OCI-LY7 (cell line): Measurements from ENCODE around the gene GSE1. TPM values are rescaled to one million over a fixed set of nuclear protein-coding genes. Genes with fewer than 3 reads are reported as not detected.
A peak's percentile ranks its signal among the peaks of the same experiment; 100 is the strongest.

Experiments
- BruUV-seq: library from RNA; stranded (reverse); fragments of 400-500 nt; replicated peaks from 2 replicates; lab custom pipeline; 2021; lab: Mats Ljungman, UMichigan
- CTCF ChIA-PET: fragments of 300-600 bp; sonication (Branson Sonifier 250); formaldehyde crosslinking; loops from one replicate; lab custom pipeline; 2022; ENCODE audit warnings: antibody characterized with exemption; ENCODE audit not compliant: unreplicated experiment; lab: Charles Lee
- POLR2A ChIA-PET: fragments of 300-600 bp; sonication (Branson Sonifier 250); formaldehyde crosslinking; loops from one replicate; lab custom pipeline; 2022; ENCODE audit warnings: antibody characterized with exemption; lab: Charles Lee
- DNase-seq: peaks from one replicate; pipeline ENCODE4 v3.0.0-alpha.2; 2015; ENCODE audit warnings: low spot score
- H2AFZ ChIP-seq: fragments of 200-600 bp; sonication (generic), shearing (Covaris generic); 2 replicates; pipeline ENCODE4 v1.6.1; 2014; ENCODE audit warnings: mild to moderate bottlenecking, antibody characterized with exemption, low read length, moderate library complexity
- H3K27ac ChIP-seq: fragments of 200-600 bp; sonication (generic); 2 replicates; pipeline ENCODE4 v1.5.1; 2014; ENCODE audit warnings: mixed run types, low read depth, mild to moderate bottlenecking, moderate library complexity, low read length, inconsistent platforms; ENCODE audit not compliant: poor library complexity, severe bottlenecking
- H3K36me3 ChIP-seq: fragments of 200-600 bp; sonication (generic); 2 replicates; pipeline ENCODE4 v1.6.1; 2014; ENCODE audit warnings: mild to moderate bottlenecking, antibody characterized with exemption, low read length, moderate library complexity, mixed read lengths; ENCODE audit not compliant: insufficient read depth
- H3K4me1 ChIP-seq: fragments of 200-600 bp; sonication (generic); 2 replicates; pipeline ENCODE4 v1.5.1; 2014; ENCODE audit warnings: mild to moderate bottlenecking, low read length; ENCODE audit not compliant: insufficient read depth, poor library complexity, severe bottlenecking
- H3K4me2 ChIP-seq: fragments of 200-600 bp; sonication (generic); 2 replicates; pipeline ENCODE4 v1.6.1; 2014; ENCODE audit warnings: mild to moderate bottlenecking, low read length
- H3K4me3 ChIP-seq: fragments of 200-600 bp; sonication (generic); 2 replicates; pipeline ENCODE4 v1.5.1; 2014; ENCODE audit warnings: mild to moderate bottlenecking, low read depth, low read length; ENCODE audit not compliant: poor library complexity, severe bottlenecking
- H3K79me2 ChIP-seq: fragments of 200-600 bp; sonication (generic); 2 replicates; pipeline ENCODE4 v1.6.1; 2016; ENCODE audit warnings: low read depth, mild to moderate bottlenecking, low read length, moderate library complexity, mixed read lengths; ENCODE audit not compliant: insufficient read depth
- H3K9me2 ChIP-seq: fragments of 200-600 bp; sonication (generic); 2 replicates; pipeline ENCODE4 v1.6.1; 2016; ENCODE audit warnings: mild to moderate bottlenecking, low read length, mixed read lengths; ENCODE audit not compliant: insufficient read depth
- H3K9me3 ChIP-seq: fragments of 200-600 bp; sonication (generic); 2 replicates; pipeline ENCODE4 v1.6.1; 2014; ENCODE audit warnings: mild to moderate bottlenecking, mixed run types, low read length, mixed read lengths
- H4K20me1 ChIP-seq: fragments of 200-600 bp; sonication (generic); 2 replicates; pipeline ENCODE4 v1.6.1; 2014; ENCODE audit warnings: mild to moderate bottlenecking, antibody characterized with exemption, low read length, moderate library complexity, mixed read lengths; ENCODE audit not compliant: insufficient read depth
- EZH2phosphoT487 ChIP-seq: fragments of 200-600 bp; sonication (generic); IDR thresholded peaks from 2 replicates; pipeline ENCODE4 v1.6.1; 2018; ENCODE audit warnings: low read depth, borderline replicate concordance, mild to moderate bottlenecking, mixed run types, antibody characterized with exemption, low read length, moderate library complexity, mixed read lengths
- intact Hi-C: fragments of 100-400 bp; cut with micrococcal nuclease; formaldehyde crosslinking; loops from one replicate; pipeline ENCODE4 v1.10.0; 2022; ENCODE audit not compliant: unreplicated experiment
- total RNA-seq, 2 experiments: library from RNA; depleted of rRNA in 1 of 2; stranded (reverse); fragments of >200 nt in 1 of 2; shearing (Covaris generic) in 1 of 2; gene quantifications; 2 replicates each; pipeline ENCODE4 v1.2.3, GENCODE V29; 2014 to 2022
- TF ChIP-seq, protein P1 (sequence below): fragments of 200-600 bp; sonication (generic); conservative IDR thresholded peaks from 2 replicates; pipeline ENCODE4 v1.5.1; 2014; ENCODE audit warnings: mild to moderate bottlenecking, antibody characterized with exemption, low read length, moderate library complexity, mixed read lengths

The GSE1 gene
- total RNA-seq, 2 experiments from 2014 or later = 30.9 to 66.6 TPM

DNA sequence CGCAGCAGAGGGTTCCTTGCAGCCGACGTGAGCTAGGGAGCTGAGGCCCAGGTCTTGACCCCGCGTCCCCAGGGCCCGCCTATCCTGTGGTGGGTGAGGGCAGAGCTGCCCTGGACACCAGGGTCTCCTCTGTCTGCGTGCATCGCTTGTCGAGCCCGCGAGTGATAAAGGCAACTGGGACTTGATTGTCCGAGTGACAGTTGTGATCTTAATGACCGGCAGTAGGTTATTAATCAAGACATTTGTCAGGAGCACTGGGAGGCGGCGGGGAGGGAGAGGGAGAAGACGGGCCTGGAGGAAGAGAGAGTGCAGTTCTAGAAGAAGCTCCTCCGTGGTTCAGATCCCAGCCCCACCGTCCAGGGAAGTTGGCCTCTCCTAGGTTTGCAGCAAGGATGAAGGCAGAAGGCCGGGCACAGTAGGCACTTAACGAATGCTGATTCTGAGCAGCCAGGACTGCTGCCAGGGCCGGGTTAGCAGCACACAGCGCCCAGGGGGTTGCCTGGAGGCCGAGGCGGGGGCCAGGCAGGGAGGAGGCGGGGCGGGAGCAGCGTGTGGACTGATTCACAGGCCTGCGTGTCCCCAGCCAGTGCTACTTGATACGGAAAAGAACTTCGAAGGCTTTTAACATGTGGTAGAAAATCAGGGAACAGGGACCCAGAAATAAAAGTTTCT, 11.3 kb upstream of the GSE1 start:
- Histone ChIP-seq H3K4me2 (no peak overlapping the region), H3K4me3 (no peak overlapping the region), H3K4me1 (peaks cover 39% of the 10 kb centered on the region), H3K27ac (no peak overlapping the region), H3K9me3 (no peaks in the 10 kb centered on the region), H3K79me2 (no peaks in the 10 kb centered on the region), H3K9me2 (no peaks in the 10 kb centered on the region), H4K20me1 (no peaks in the 10 kb centered on the region), H3K36me3 (no peaks in the 10 kb centered on the region), H2AFZ (no peak overlapping the region)
- ChIA-PET CTCF (no interaction called here), POLR2A (no interaction called here)
- intact Hi-C loops = no loop called here
- DNase-seq = no peak
- BruUV-seq = no TSS peak
- TF ChIP-seq, protein P1, sequence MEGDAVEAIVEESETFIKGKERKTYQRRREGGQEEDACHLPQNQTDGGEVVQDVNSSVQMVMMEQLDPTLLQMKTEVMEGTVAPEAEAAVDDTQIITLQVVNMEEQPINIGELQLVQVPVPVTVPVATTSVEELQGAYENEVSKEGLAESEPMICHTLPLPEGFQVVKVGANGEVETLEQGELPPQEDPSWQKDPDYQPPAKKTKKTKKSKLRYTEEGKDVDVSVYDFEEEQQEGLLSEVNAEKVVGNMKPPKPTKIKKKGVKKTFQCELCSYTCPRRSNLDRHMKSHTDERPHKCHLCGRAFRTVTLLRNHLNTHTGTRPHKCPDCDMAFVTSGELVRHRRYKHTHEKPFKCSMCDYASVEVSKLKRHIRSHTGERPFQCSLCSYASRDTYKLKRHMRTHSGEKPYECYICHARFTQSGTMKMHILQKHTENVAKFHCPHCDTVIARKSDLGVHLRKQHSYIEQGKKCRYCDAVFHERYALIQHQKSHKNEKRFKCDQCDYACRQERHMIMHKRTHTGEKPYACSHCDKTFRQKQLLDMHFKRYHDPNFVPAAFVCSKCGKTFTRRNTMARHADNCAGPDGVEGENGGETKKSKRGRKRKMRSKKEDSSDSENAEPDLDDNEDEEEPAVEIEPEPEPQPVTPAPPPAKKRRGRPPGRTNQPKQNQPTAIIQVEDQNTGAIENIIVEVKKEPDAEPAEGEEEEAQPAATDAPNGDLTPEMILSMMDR = no peak
- no peak for TF ChIP-seq EZH2phosphoT487

- TF ChIP-seq, protein P1 = no peak
- no peak for TF ChIP-seq EZH2phosphoT487
- Histone ChIP-seq H3K9me2 (no peaks in the 10 kb centered on the region), H4K20me1 (no peaks in the 10 kb centered on the region), H3K4me1 (peaks cover 47% of the 10 kb centered on the region), H3K27ac (peak overlapping the region; percentile 1), H2AFZ (no peak overlapping the region), H3K36me3 (no peaks in the 10 kb centered on the region), H3K9me3 (no peaks in the 10 kb centered on the region), H3K79me2 (no peaks in the 10 kb centered on the region), H3K4me2 (peak overlapping the region; percentile 41), H3K4me3 (no peak overlapping the region)
- ChIA-PET POLR2A (interaction anchor here (0.6 to 1.4 kb wide), 2 partner anchors 45 to 48 kb away, joined by 3 to 4 read pairs; no protein-coding TSS in a partner anchor), CTCF (no interaction called here)
- no TSS peak for BruUV-seq
- peak; percentile 63 for DNase-seq
- intact Hi-C loops = no loop called here
Observed at GRCh38 chr16:85602402-85603202, 10.5 kb upstream of the GSE1 start.
